Tibial nerve (tissue), 4 donors: ENCODE measurements around the gene POLR1H.

Source experiments
- EP300 ChIP-seq, 2 donors: sonication (generic); formaldehyde crosslinking; IDR thresholded peaks; one replicate each; pipeline ENCODE4 v1.6.1; 2017; ENCODE audit warnings: antibody characterized with exemption in 2 of 2, mild to moderate bottlenecking in 1 of 2
- POLR2A ChIP-seq, 2 donors: fragments of 450-650 bp; IDR thresholded peaks; one replicate each; pipeline ENCODE4 v1.6.1; 2017; ENCODE audit warnings: antibody characterized with exemption in 2 of 2, mild to moderate bottlenecking in 2 of 2, moderate library complexity in 2 of 2
- TF ChIP-seq, protein P1 (sequence below), 5 experiments: fragments of 200-600 bp in 3 of 5; fragments of 450-650 bp in 2 of 5; sonication (generic) in 3 of 5; IDR thresholded peaks; one replicate each; pipeline ENCODE4 v1.5.1; 2016 to 2019; ENCODE audit warnings: antibody characterized with exemption in 5 of 5, mild to moderate bottlenecking in 3 of 5, moderate library complexity in 2 of 5

GRCh38 chr6:30096829-30097228, 35.8 kb downstream of the POLR1H start:
- TF ChIP-seq POLR2A (IDR thresholded peaks at IDR 0.05) = no peak
- TF ChIP-seq, protein P1, sequence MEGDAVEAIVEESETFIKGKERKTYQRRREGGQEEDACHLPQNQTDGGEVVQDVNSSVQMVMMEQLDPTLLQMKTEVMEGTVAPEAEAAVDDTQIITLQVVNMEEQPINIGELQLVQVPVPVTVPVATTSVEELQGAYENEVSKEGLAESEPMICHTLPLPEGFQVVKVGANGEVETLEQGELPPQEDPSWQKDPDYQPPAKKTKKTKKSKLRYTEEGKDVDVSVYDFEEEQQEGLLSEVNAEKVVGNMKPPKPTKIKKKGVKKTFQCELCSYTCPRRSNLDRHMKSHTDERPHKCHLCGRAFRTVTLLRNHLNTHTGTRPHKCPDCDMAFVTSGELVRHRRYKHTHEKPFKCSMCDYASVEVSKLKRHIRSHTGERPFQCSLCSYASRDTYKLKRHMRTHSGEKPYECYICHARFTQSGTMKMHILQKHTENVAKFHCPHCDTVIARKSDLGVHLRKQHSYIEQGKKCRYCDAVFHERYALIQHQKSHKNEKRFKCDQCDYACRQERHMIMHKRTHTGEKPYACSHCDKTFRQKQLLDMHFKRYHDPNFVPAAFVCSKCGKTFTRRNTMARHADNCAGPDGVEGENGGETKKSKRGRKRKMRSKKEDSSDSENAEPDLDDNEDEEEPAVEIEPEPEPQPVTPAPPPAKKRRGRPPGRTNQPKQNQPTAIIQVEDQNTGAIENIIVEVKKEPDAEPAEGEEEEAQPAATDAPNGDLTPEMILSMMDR (IDR thresholded peaks at IDR 0.05) = no peak
- no peak for TF ChIP-seq EP300 (IDR thresholded peaks at IDR 0.05)
